AG04449 (cell line): Measurements from ENCODE around the gene OAF.

Experiments
- CTCF ChIA-PET: fragments of 350-600 bp; formaldehyde crosslinking; extraction: SDS; loops from one replicate; lab custom pipeline; 2021; ENCODE audit warnings: antibody characterized with exemption; lab: Yijun Ruan, JAX
- POLR2A ChIA-PET: fragments of 400-600, 350-600 bp; formaldehyde crosslinking; extraction: SDS; loops from one replicate; lab custom pipeline; 2020; ENCODE audit warnings: antibody characterized with exemption, inconsistent platforms; lab: Yijun Ruan, JAX
- DNase-seq: peaks from one replicate; pipeline ENCODE4 v3.0.0-alpha.2; 2010; ENCODE audit warnings: low read depth, low spot score
- H3K4me3 ChIP-seq: 2 replicates; pipeline ENCODE4 v1.5.1; 2011; ENCODE audit warnings: low read depth, mild to moderate bottlenecking, control low read depth, low read length
- TF ChIP-seq, protein P1 (sequence below): IDR thresholded peaks from one replicate; pipeline ENCODE4 v1.5.1; 2011; ENCODE audit warnings: mild to moderate bottlenecking, moderate library complexity, low read length, control low read depth, inconsistent platforms; ENCODE audit not compliant: insufficient read depth; ENCODE audit errors: missing control alignments

OAF gene

DNA sequence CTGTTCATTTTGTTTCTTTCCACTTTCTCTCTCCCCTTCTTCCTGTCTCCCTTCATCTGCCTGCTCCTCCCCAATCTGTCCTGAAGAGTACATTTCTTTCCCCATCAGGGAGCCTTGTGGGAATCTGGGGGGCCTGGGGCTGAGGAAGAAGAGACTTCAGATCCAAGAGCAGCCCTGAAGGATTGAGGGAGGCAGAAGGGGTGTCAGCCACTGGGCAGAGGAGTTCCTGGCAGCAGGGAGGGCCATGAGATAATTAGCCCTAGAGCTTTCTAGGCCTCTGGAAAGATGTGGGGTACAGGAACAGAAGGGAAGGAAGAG is 24.4 kb upstream of the OAF start:
- DNase-seq, result no peak
- TF ChIP-seq, protein P1, sequence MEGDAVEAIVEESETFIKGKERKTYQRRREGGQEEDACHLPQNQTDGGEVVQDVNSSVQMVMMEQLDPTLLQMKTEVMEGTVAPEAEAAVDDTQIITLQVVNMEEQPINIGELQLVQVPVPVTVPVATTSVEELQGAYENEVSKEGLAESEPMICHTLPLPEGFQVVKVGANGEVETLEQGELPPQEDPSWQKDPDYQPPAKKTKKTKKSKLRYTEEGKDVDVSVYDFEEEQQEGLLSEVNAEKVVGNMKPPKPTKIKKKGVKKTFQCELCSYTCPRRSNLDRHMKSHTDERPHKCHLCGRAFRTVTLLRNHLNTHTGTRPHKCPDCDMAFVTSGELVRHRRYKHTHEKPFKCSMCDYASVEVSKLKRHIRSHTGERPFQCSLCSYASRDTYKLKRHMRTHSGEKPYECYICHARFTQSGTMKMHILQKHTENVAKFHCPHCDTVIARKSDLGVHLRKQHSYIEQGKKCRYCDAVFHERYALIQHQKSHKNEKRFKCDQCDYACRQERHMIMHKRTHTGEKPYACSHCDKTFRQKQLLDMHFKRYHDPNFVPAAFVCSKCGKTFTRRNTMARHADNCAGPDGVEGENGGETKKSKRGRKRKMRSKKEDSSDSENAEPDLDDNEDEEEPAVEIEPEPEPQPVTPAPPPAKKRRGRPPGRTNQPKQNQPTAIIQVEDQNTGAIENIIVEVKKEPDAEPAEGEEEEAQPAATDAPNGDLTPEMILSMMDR, result no peak
- CTCF ChIA-PET, result interaction anchor here (1.4 to 2.5 kb wide), 3 partner anchors 15 to 117 kb away, joined by 6 to 18 read pairs (median 7); no protein-coding TSS in a partner anchor
- H3K4me3 ChIP-seq, result no peak overlapping the region
- POLR2A ChIA-PET, result no interaction called here

DNA sequence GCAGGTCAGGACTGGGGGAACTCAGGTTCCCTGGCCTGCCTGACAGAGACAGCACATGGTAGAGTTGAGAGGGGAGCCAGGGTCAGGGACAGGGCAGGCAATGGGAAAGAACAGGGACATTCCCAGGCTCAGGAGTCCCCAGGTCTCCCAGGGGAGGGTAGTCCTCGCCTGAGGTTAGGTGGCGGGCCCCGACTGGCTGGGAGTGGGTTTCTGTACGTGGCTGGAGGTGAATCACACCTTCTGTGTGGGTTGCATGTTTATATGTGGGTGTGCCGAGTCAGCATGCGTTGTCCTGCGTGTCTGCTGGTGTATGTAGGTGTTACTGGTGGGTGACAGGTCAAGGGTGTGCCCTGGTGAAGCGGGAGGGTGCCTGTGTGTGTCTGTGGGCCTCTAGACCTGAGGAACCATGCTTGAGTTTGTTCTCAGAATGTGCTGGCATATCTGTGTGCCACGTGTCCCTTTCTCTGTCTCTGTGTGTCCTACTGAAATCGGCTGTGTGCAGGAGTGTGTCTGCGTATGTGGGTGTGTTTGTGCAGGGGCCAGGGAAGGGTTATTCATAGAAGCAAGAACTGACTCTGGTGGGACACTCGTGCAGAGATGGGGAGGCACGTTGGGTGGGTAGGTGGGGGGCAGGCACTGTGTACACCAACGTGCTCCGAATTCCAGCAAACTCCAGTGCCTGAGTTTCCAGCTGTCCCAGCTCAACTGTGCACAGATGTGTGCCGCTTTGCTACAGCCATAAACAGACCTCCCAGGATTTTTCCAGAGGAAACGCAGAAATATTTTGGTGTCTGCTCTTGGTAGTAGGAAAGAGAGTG is 23.8 kb upstream of the OAF start:
- ChIA-PET POLR2A (no interaction called here), CTCF (interaction anchor here (1.1 to 8.4 kb wide), 4 partner anchors 8 to 116 kb away, joined by 6 to 57 read pairs (median 12); no protein-coding TSS in a partner anchor)
- H3K4me3 ChIP-seq, result no peak overlapping the region
- DNase-seq, result no peak
- TF ChIP-seq, protein P1, result no peak

- H3K4me3 ChIP-seq, result no peak overlapping the region
- no peak for DNase-seq
- TF ChIP-seq, protein P1, result no peak
- CTCF ChIA-PET, result interaction anchor here (1.1 to 8.4 kb wide), 3 partner anchors 9 to 115 kb away, joined by 6 to 57 read pairs (median 10); no protein-coding TSS in a partner anchor
- POLR2A ChIA-PET, result no interaction called here
Observed at GRCh38 chr11:120188371-120188770, 22.5 kb upstream of the OAF start.

DNA sequence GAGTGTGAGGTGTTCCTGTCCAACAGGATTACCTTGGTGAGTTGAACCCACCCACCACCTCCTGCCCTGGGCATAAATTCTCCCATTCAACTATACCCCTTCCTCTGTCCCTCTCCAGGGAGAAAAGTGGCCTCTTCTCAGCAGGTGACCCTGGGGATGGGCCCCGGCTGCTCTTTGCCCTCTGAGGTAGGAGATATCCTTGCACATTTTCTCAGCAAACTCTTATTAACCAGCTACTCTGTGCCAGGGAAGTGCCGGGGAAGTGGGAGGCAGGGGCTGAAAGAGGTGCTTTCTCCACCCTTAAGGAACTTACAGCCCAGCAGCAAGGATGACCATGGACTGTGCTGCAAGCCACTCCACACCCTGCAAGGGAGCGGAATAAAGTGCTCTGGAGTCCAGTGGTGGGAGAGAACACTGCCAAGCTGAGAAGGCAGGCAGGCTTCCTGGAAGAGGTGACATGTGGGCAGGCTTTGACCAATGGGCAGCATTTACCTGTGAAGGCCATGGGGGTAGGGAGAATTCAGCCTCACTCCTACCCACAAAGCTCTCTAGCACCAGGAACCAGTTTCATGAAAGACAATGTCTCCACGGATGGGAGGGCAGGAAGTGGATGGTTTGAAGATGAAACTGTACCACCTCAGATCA is 21.9 kb upstream of the OAF start:
- TF ChIP-seq, protein P1, result no peak
- ChIA-PET CTCF (interaction anchor here (1.4 to 8.4 kb wide), 5 partner anchors 10 to 114 kb away, joined by 4 to 57 read pairs (median 10); no protein-coding TSS in a partner anchor), POLR2A (no interaction called here)

GRCh38 chr11:120191058-120191457 is 19.8 kb upstream of the OAF start:
- CTCF ChIA-PET, result interaction anchor here (1.1 to 8.4 kb wide), 5 partner anchors 12 to 116 kb away, joined by 4 to 57 read pairs (median 7); no protein-coding TSS in a partner anchor
- TF ChIP-seq, protein P1, result no peak
- no peak overlapping the region for H3K4me3 ChIP-seq
- POLR2A ChIA-PET, result interaction anchor here (1.0 kb wide), 1 partner anchor 9 kb away, joined by 3 read pairs; no protein-coding TSS in a partner anchor
- no peak for DNase-seq

More for the DNA sequence above, 21.9 kb upstream of the OAF start:
- H3K4me3 ChIP-seq, result no peak overlapping the region
- DNase-seq, result no peak
